Calu3 (cell line): ENCODE data around the gene SCGN. TPM values are rescaled to one million over a fixed set of nuclear protein-coding genes. Genes with fewer than 3 reads are reported as not detected.

Experiments used
- BruUV-seq: library from RNA; stranded (reverse); fragments of 400-500 nt; replicated peaks from 2 replicates; lab custom pipeline; 2021; lab: Mats Ljungman, UMichigan
- CTCF ChIA-PET: fragments of 300-600 bp; sonication (Branson Sonifier 250); formaldehyde crosslinking; loops from one replicate; lab custom pipeline; 2022; ENCODE audit warnings: antibody characterized with exemption; lab: Charles Lee
- DNase-seq: peaks from one replicate; pipeline ENCODE4 v3.0.0; 2022
- H3K27ac Mint-ChIP-seq: one replicate; pipeline ENCODE4 v1.8.0; 2022; ENCODE audit warnings: mixed read lengths; ENCODE audit not compliant: unreplicated experiment
- H3K27me3 Mint-ChIP-seq: one replicate; pipeline ENCODE4 v1.8.0; 2022; ENCODE audit warnings: mixed read lengths; ENCODE audit not compliant: unreplicated experiment
- H3K36me3 Mint-ChIP-seq: one replicate; pipeline ENCODE4 v1.8.0; 2022; ENCODE audit warnings: mild to moderate bottlenecking, moderate library complexity, mixed read lengths; ENCODE audit not compliant: insufficient read depth, unreplicated experiment
- H3K4me1 Mint-ChIP-seq: one replicate; pipeline ENCODE4 v1.8.0; 2022; ENCODE audit warnings: mild to moderate bottlenecking, low read depth, mixed read lengths; ENCODE audit not compliant: unreplicated experiment
- H3K4me3 Mint-ChIP-seq: one replicate; pipeline ENCODE4 v1.8.0; 2022; ENCODE audit warnings: mild to moderate bottlenecking, low read depth, moderate library complexity, mixed read lengths; ENCODE audit not compliant: unreplicated experiment
- H3K9me3 Mint-ChIP-seq: one replicate; pipeline ENCODE4 v1.8.0; 2022; ENCODE audit warnings: low read depth, mixed read lengths; ENCODE audit not compliant: unreplicated experiment
- CTCF ChIP-seq: fragments of 200-600 bp; IDR thresholded peaks from one replicate; pipeline ENCODE4 v1.8.0; 2022; ENCODE audit warnings: antibody characterized with exemption; ENCODE audit not compliant: unreplicated experiment
- intact Hi-C: fragments of 100-400 bp; cut with micrococcal nuclease; formaldehyde crosslinking; loops from one replicate; pipeline ENCODE4 v1.10.0; 2022; ENCODE audit not compliant: unreplicated experiment
- total RNA-seq: library from RNA; stranded (reverse); gene quantifications from 2 replicates; pipeline ENCODE4 v1.2.3, GENCODE V29; 2022

The SCGN gene
- total RNA-seq, 1 experiment from 2014 or later, result 3.5 TPM

GRCh38 chr6:25639653-25640052, 12.4 kb upstream of the SCGN start:
- no peak for TF ChIP-seq CTCF
- peaks cover 4% of the 10 kb centered on the region for H3K36me3 Mint-ChIP-seq
- BruUV-seq, result no TSS peak
- DNase-seq, result no peak
- no peak overlapping the region for H3K27ac Mint-ChIP-seq
- H3K4me3 Mint-ChIP-seq, result no peak overlapping the region
- H3K27me3 Mint-ChIP-seq, result no peaks in the 10 kb centered on the region
- H3K9me3 Mint-ChIP-seq, result peaks cover 6% of the 10 kb centered on the region
- H3K4me1 Mint-ChIP-seq, result peaks cover 52% of the 10 kb centered on the region
- CTCF ChIA-PET, result no interaction called here
- intact Hi-C loops, result loop anchor here (5.0 kb wide), 1 partner anchor 78 kb away; no protein-coding TSS in a partner anchor

- Mint-ChIP-seq H3K27ac (no peak overlapping the region), H3K4me3 (no peak overlapping the region), H3K9me3 (peaks cover 6% of the 10 kb centered on the region), H3K27me3 (no peaks in the 10 kb centered on the region), H3K4me1 (peaks cover 56% of the 10 kb centered on the region), H3K36me3 (peaks cover 4% of the 10 kb centered on the region)
- CTCF ChIA-PET, result interaction anchor here (1.1 to 1.7 kb wide), 2 partner anchors 12 to 14 kb away, joined by 3 to 5 read pairs; partner anchors contain the start of gene SCGN
- DNase-seq, result no peak
- intact Hi-C loops, result no loop called here
- no TSS peak for BruUV-seq
- TF ChIP-seq CTCF, result no peak
Measured at GRCh38 chr6:25640446-25640845, 11.6 kb upstream of the SCGN start.

GRCh38 chr6:25640891-25641290, 11.1 kb upstream of the SCGN start:
- H3K27me3 Mint-ChIP-seq, result no peaks in the 10 kb centered on the region

GRCh38 chr6:25641377-25641776, 10.6 kb upstream of the SCGN start:
- no peak for DNase-seq
- BruUV-seq, result no TSS peak
- Mint-ChIP-seq H3K4me1 (peaks cover 58% of the 10 kb centered on the region), H3K27ac (peak overlapping the region; percentile 45), H3K27me3 (no peaks in the 10 kb centered on the region), H3K9me3 (peaks cover 4% of the 10 kb centered on the region), H3K4me3 (no peak overlapping the region), H3K36me3 (peaks cover 4% of the 10 kb centered on the region)
- CTCF ChIA-PET, result interaction anchor here (0.6 to 2.0 kb wide), 10 partner anchors 11 to 385 kb away, joined by 3 to 13 read pairs (median 4); partner anchors contain the start of genes CARMIL1 and SCGN
- TF ChIP-seq CTCF, result no peak
- intact Hi-C loops, result no loop called here

More at GRCh38 chr6:25640891-25641290, 11.1 kb upstream of the SCGN start:
- DNase-seq, result no peak
- no peak for TF ChIP-seq CTCF
- no TSS peak for BruUV-seq
- CTCF ChIA-PET, result interaction anchor here (1.1 to 2.0 kb wide), 3 partner anchors 11 to 17 kb away, joined by 3 to 5 read pairs (median 5); partner anchors contain the start of gene SCGN
- peaks cover 58% of the 10 kb centered on the region for H3K4me1 Mint-ChIP-seq
- H3K27ac Mint-ChIP-seq, result no peak overlapping the region
- intact Hi-C loops, result no loop called here
- H3K36me3 Mint-ChIP-seq, result peaks cover 4% of the 10 kb centered on the region
- H3K9me3 Mint-ChIP-seq, result peaks cover 5% of the 10 kb centered on the region
- H3K4me3 Mint-ChIP-seq, result no peak overlapping the region
